ENCODE results near the gene FMNL1. TPM values are rescaled to one million over a fixed set of nuclear protein-coding genes. Genes with fewer than 3 reads are reported as not detected.
A peak's percentile ranks its signal among the peaks of the same experiment; 100 is the strongest.

FMNL1 gene
- total RNA-seq, 1 donor from 2014 or later = 351 TPM

- CTCF ChIA-PET = interaction anchor here (1.4 to 6.9 kb wide), 5 partner anchors 11 to 82 kb away, joined by 3 to 174 read pairs (median 8); partner anchors contain the start of genes FMNL1 and HEXIM1
- ATAC-seq (ENCODE audit: low read depth) (no peak), DNase-seq (no peak)
- Mint-ChIP-seq H3K36me3 (ENCODE audit: low read depth) (peaks cover 47% of the 10 kb centered on the region), H3K9me3 (no peaks in the 10 kb centered on the region), H3K4me1 (peaks cover 96% of the 10 kb centered on the region), H3K27me3 (no peaks in the 10 kb centered on the region), H3K4me3 (peak overlapping the region; percentile 79), H3K27ac (peak overlapping the region; percentile 99)
- POLR2A ChIA-PET = interaction anchor here (0.6 to 12.5 kb wide), 12 partner anchors 9 to 626 kb away, joined by 3 to 378 read pairs (median 6); partner anchors contain the start of genes ACBD4, FMNL1, HEXIM1 and HEXIM2
- intact Hi-C loops (cut with micrococcal nuclease) = no loop called here
- TF ChIP-seq CTCF (IDR thresholded peaks at IDR 0.05) = no peak
Measured at GRCh38 chr17:45230787-45231480, 9.2 kb downstream of the FMNL1 start.

GRCh38 chr17:45231481-45232116 is 9.9 kb downstream of the FMNL1 start:
- no peak for TF ChIP-seq CTCF (IDR thresholded peaks at IDR 0.05)
- POLR2A ChIA-PET = interaction anchor here (0.5 to 12.5 kb wide), 11 partner anchors 10 to 625 kb away, joined by 3 to 378 read pairs (median 4); partner anchors contain the start of genes ACBD4, FMNL1, HEXIM1 and MAP3K14
- CTCF ChIA-PET = interaction anchor here (1.2 to 6.9 kb wide), 8 partner anchors 11 to 153 kb away, joined by 3 to 174 read pairs (median 7); partner anchors contain the start of genes ACBD4, FMNL1, HEXIM1 and MAP3K14
- peaks cover 89% of the 10 kb centered on the region for H3K4me1 Mint-ChIP-seq
- no peaks in the 10 kb centered on the region for H3K9me3 Mint-ChIP-seq
- no peak for DNase-seq
- no peaks in the 10 kb centered on the region for H3K27me3 Mint-ChIP-seq
- H3K4me3 Mint-ChIP-seq = no peak overlapping the region
- H3K27ac Mint-ChIP-seq = peak overlapping the region; percentile 99
- intact Hi-C loops (cut with micrococcal nuclease) = no loop called here
- H3K36me3 Mint-ChIP-seq (ENCODE audit: low read depth) = peaks cover 50% of the 10 kb centered on the region
- ATAC-seq (ENCODE audit: low read depth) = no peak

- DNase-seq (no peak), ATAC-seq (ENCODE audit: low read depth) (no peak)
- Mint-ChIP-seq H3K27me3 (no peaks in the 10 kb centered on the region), H3K9me3 (no peaks in the 10 kb centered on the region), H3K4me1 (peaks cover 78% of the 10 kb centered on the region), H3K4me3 (no peak overlapping the region), H3K36me3 (ENCODE audit: low read depth) (peaks cover 58% of the 10 kb centered on the region), H3K27ac (peak overlapping the region; percentile 99)
- intact Hi-C loops (cut with micrococcal nuclease) = no loop called here
- ChIA-PET POLR2A (interaction anchor here (1.5 to 12.5 kb wide), 5 partner anchors 11 to 98 kb away, joined by 4 to 378 read pairs (median 14); partner anchors contain the start of genes ACBD4, FMNL1, HEXIM1 and MAP3K14), CTCF (interaction anchor here (1.2 to 6.9 kb wide), 6 partner anchors 12 to 152 kb away, joined by 3 to 174 read pairs (median 7); partner anchors contain the start of genes ACBD4, FMNL1, HEXIM1 and MAP3K14)
- no peak for TF ChIP-seq CTCF (IDR thresholded peaks at IDR 0.05)
Measured at GRCh38 chr17:45232514-45233422, 11.1 kb downstream of the FMNL1 start.

- Mint-ChIP-seq H3K27me3 (no peaks in the 10 kb centered on the region), H3K4me1 (peaks cover 71% of the 10 kb centered on the region), H3K9me3 (no peaks in the 10 kb centered on the region), H3K36me3 (ENCODE audit: low read depth) (peaks cover 65% of the 10 kb centered on the region), H3K4me3 (no peak overlapping the region), H3K27ac (peak overlapping the region; percentile 99)
- ChIA-PET CTCF (interaction anchor here (1.7 to 6.9 kb wide), 4 partner anchors 13 to 98 kb away, joined by 4 to 174 read pairs (median 8); partner anchors contain the start of genes ACBD4, FMNL1 and MAP3K14), POLR2A (interaction anchor here (3.1 to 12.5 kb wide), 2 partner anchors 12 to 15 kb away, joined by 16 to 378 read pairs; partner anchors contain the start of gene FMNL1)
- DNase-seq (no peak), ATAC-seq (ENCODE audit: low read depth) (no peak)
- intact Hi-C loops (cut with micrococcal nuclease) = no loop called here
- TF ChIP-seq CTCF (IDR thresholded peaks at IDR 0.05) = no peak
Measured at GRCh38 chr17:45233423-45233924, 11.8 kb downstream of the FMNL1 start.
